Measurements from ENCODE around the gene WWC1. TPM values are rescaled to one million over a fixed set of nuclear protein-coding genes. Genes with fewer than 3 reads are reported as not detected.
A peak's percentile ranks its signal among the peaks of the same experiment; 100 is the strongest.

Gene WWC1
- polyA plus RNA-seq, 4 donors: 22.8 to 65.1 (median 37.9) TPM

DNA sequence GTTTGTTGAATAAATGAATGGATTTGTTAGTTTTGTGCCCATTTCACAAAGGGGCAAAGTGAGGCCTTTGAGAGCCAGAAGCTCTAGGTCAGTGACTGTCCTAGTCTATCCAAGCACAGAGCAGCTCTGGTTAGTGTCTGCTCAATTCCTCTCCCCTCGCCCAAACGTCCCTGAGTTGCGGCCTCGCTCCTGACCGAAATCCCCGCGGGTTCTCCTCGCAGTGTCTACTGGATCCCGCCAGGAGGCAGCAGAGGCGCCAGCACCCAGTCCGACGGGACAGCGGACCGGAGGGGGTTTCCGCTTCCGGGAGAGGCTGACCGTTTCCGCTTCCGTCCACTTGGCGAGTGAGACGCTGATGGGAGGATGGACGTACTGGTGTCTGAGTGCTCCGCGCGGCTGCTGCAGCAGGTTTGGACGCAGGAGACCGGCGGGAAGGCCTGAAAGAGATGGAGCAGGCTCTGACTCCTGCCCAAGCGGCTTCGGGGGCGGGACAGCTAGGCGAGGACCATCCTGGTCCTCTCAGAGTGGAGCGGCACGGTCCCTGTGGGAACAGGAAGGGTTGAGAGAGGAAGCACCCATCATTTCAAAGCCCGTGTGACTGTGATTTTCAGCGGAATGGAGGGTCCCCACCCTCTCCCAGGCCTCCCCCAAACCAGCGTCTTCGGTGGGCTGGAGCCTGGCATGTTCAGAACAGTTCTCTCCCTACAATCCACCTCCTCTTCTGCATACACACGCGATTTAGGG lies 194.9 kb downstream of the WWC1 start, which contains the start of gene RARS1:
RARS1 (plus strand) TSS at position 336 of the 744 bp plus-strand sequence; CDS start at position 364, 28 bp downstream.
- WGBS, 3 donors: 0% methylated on average over 36 to 40 of the region's 40 CpGs
- Histone ChIP-seq H3K27ac (ENCODE audit: low read depth in 1 of 3, low read length in 2 of 3) (peak within 1 kb of the TSS; percentile 68 to 84 (median 81)), H3K9me3 (ENCODE audit: control insufficient read depth in 2 of 2, insufficient read depth in 1 of 2, low read depth in 1 of 2, low read length in 1 of 2) (no peaks in the 10 kb centered on the region), H3K36me3 (ENCODE audit: control insufficient read depth in 3 of 3, insufficient read depth in 2 of 3, low read depth in 1 of 3, low read length in 3 of 3) (peaks cover 6 to 21% (median 16%) of the 10 kb centered on the region in 3 donors), H3K4me3 (ENCODE audit: low read depth in 1 of 3, low read length in 3 of 3) (peak within 1 kb of the TSS; percentile 85 to 95 (median 90)), H3K4me1 (ENCODE audit: control insufficient read depth in 3 of 3, insufficient read depth in 2 of 3, low read depth in 1 of 3, low read length in 2 of 3) (peaks cover 5 to 20% (median 5%) of the 10 kb centered on the region in 3 donors), H3K27me3 (ENCODE audit: control insufficient read depth in 3 of 3, insufficient read depth in 3 of 3, low read length in 3 of 3) (no peaks in the 10 kb centered on the region)
- no peak for FAIRE-seq
- DNase-seq: peak; percentile 92 to 95

DNA sequence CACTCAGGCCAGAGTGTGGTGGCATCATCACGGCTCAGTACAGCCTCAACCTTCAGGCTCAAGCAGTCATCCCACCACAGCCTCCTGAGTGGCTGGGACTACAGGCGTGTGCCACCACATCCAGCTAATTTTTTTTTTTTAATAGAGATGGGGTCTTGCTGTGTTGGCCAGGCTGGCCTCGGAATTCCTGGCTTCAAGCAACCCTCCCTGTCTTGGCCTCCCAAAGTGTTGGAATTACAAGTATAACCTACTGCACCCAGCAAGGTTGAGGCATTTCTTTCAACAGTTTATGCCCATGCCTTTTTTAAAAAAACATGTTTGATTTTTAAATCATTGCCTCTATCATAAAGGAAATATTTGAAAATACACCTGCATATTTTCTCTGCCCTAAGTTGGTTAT lies 197.6 kb downstream of the WWC1 start:
- FAIRE-seq: no peak

DNA sequence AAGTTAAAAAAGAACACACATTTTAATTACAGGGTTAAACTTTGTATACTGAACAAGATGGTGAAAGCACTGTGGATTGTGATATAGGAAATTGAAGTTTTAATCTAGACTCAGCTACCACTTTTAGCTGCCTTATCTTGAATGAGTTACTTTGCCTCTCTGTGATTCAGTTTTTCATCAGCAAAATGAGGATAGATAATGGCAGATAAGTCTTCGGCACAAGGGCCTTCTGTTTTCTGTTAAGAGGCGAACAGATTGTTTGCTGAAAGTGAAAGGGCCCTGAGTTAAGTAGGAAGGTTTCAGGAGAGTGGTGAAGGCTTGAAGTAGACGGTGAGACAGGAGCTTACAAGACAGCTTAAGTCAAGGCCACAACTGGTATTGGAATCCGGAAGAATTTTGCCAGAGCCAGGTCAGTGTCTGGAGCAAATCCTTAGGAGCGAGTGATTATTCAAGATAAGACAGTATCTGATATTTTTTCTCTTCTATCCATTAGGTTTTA lies 202.7 kb downstream of the WWC1 start:
- no peak overlapping the region for H3K4me3 ChIP-seq (ENCODE audit: low read depth in 1 of 3, low read length in 3 of 3)
- no peaks in the 10 kb centered on the region for H3K4me1 ChIP-seq (ENCODE audit: control insufficient read depth in 3 of 3, insufficient read depth in 2 of 3, low read depth in 1 of 3, low read length in 2 of 3)
- no peaks in the 10 kb centered on the region for H3K27me3 ChIP-seq (ENCODE audit: control insufficient read depth in 3 of 3, insufficient read depth in 3 of 3, low read length in 3 of 3)
- H3K9me3 ChIP-seq (ENCODE audit: control insufficient read depth in 2 of 2, insufficient read depth in 1 of 2, low read depth in 1 of 2, low read length in 1 of 2): no peaks in the 10 kb centered on the region
- no peak for FAIRE-seq
- WGBS, 3 donors: 91 to 92% (median 91%) methylated on average over 5 of the region's 5 CpGs
- no peak for DNase-seq
- peaks cover 11 to 42% (median 40%) of the 10 kb centered on the region in 3 donors for H3K36me3 ChIP-seq (ENCODE audit: control insufficient read depth in 3 of 3, insufficient read depth in 2 of 3, low read depth in 1 of 3, low read length in 3 of 3)
- no peak overlapping the region for H3K27ac ChIP-seq (ENCODE audit: low read depth in 1 of 3, low read length in 2 of 3)

More for the DNA sequence above, 197.6 kb downstream of the WWC1 start:
- H3K36me3 ChIP-seq (ENCODE audit: control insufficient read depth in 3 of 3, insufficient read depth in 2 of 3, low read depth in 1 of 3, low read length in 3 of 3): peaks cover 6 to 31% (median 25%) of the 10 kb centered on the region in 3 donors
- H3K27ac ChIP-seq (ENCODE audit: low read depth in 1 of 3, low read length in 2 of 3): no peak overlapping the region
- peaks cover 2 to 10% (median 5%) of the 10 kb centered on the region in 3 donors for H3K4me1 ChIP-seq (ENCODE audit: control insufficient read depth in 3 of 3, insufficient read depth in 2 of 3, low read depth in 1 of 3, low read length in 2 of 3)
- no peaks in the 10 kb centered on the region for H3K9me3 ChIP-seq (ENCODE audit: control insufficient read depth in 2 of 2, insufficient read depth in 1 of 2, low read depth in 1 of 2, low read length in 1 of 2)
- 93 to 97% (median 95%) methylated on average over 3 of the region's 3 CpGs for WGBS, 3 donors
- no peaks in the 10 kb centered on the region for H3K27me3 ChIP-seq (ENCODE audit: control insufficient read depth in 3 of 3, insufficient read depth in 3 of 3, low read length in 3 of 3)
- DNase-seq: no peak
- no peak overlapping the region for H3K4me3 ChIP-seq (ENCODE audit: low read depth in 1 of 3, low read length in 3 of 3)

DNA sequence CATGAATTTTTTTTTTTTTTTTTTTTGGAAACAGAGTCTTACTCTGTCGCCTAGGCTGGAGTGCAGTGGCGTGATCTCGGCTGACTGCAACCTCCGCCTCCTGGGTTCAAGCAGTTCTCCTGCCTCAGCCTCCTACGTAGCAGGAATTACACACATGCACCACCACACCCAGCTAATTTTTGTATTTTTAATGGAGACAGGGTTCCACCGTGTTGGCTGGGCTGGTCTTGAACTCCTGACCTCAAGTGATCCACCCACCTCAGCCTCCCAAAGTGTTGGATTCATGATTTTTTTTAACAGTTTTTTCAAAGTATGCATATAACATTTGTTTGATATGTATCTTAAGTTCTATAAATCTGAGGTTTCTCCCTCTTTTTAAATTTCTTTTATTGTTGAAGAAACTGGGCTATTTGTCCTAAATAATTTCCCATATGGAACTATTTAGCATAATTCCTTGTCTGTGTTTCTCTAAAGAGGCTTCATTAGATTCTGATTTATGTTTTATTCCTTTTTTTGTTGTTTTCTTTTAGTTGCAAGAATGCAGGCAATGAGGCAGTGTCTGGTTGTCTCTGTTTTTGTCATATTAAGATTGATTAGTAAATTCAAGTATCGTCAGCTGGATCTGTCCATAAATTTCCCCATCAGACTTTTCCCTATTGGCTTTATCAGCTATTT lies 211.3 kb downstream of the WWC1 start:
- 84 to 94% (median 88%) methylated on average over 7 of the region's 7 CpGs for WGBS, 3 donors
- Histone ChIP-seq H3K4me3 (ENCODE audit: low read depth in 1 of 3, low read length in 3 of 3) (no peak overlapping the region), H3K4me1 (ENCODE audit: control insufficient read depth in 3 of 3, insufficient read depth in 2 of 3, low read depth in 1 of 3, low read length in 2 of 3) (no peaks in the 10 kb centered on the region), H3K27ac (ENCODE audit: low read depth in 1 of 3, low read length in 2 of 3) (no peak overlapping the region), H3K9me3 (ENCODE audit: control insufficient read depth in 2 of 2, insufficient read depth in 1 of 2, low read depth in 1 of 2, low read length in 1 of 2) (no peaks in the 10 kb centered on the region), H3K36me3 (ENCODE audit: control insufficient read depth in 3 of 3, insufficient read depth in 2 of 3, low read depth in 1 of 3, low read length in 3 of 3) (peaks cover 11 to 39% (median 15%) of the 10 kb centered on the region in 3 donors), H3K27me3 (ENCODE audit: control insufficient read depth in 3 of 3, insufficient read depth in 3 of 3, low read length in 3 of 3) (no peaks in the 10 kb centered on the region)
- DNase-seq: no peak
- no peak for FAIRE-seq

DNA sequence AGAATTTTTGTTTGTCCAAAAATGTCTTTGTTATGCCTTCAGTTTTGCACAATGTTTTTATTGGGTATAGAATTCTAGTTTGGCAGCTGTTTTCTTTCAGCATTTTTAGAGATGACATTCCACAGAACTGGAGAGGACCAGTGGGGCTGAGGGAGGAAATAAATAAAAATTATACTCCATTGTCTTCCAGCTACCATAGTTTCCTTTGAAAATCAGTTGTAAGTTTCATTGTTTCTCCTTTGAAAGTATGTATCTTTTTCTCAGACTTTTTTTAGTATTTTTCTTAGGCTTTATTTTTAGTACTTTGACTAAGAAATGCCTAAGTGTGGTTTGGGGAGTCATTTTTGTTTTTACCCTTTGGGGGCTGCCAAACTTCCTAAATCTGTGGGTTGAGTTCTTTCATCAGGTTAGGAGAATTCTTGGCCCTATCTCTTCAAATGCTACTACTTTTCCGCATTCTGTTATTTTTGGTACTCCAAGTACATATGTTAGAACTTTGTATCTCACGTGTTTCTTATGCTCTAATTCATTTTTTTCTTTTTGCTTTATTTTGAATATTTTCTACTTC lies 222.5 kb downstream of the WWC1 start:
- Histone ChIP-seq H3K27me3 (ENCODE audit: control insufficient read depth in 3 of 3, insufficient read depth in 3 of 3, low read length in 3 of 3) (no peaks in the 10 kb centered on the region), H3K4me3 (ENCODE audit: low read depth in 1 of 3, low read length in 3 of 3) (no peak overlapping the region), H3K36me3 (ENCODE audit: control insufficient read depth in 3 of 3, insufficient read depth in 2 of 3, low read depth in 1 of 3, low read length in 3 of 3) (peaks cover 30 to 55% (median 34%) of the 10 kb centered on the region in 3 donors), H3K27ac (ENCODE audit: low read depth in 1 of 3, low read length in 2 of 3) (no peak overlapping the region), H3K9me3 (ENCODE audit: control insufficient read depth in 2 of 2, insufficient read depth in 1 of 2, low read depth in 1 of 2, low read length in 1 of 2) (peaks cover 0 to 13% of the 10 kb centered on the region in 2 donors), H3K4me1 (ENCODE audit: control insufficient read depth in 3 of 3, insufficient read depth in 2 of 3, low read depth in 1 of 3, low read length in 2 of 3) (no peaks in the 10 kb centered on the region)
- WGBS, 3 donors: 97 to 100% (median 99%) methylated on average over 2 of the region's 2 CpGs
- FAIRE-seq: no peak
- DNase-seq: no peak

Other genes starting within 250 kb of the WWC1 start
- gene RARS1, start 194.8 kb downstream of the WWC1 start, polyA plus RNA-seq: 100 to 1,000 TPM in 1 of 4 donors, 10 to 100 TPM in 3; 54.8 to 123 (median 68.8) TPM
- 1 to 10 TPM in 3 of 4 donors, under 1 TPM in 1; 0.45 to 1.9 (median 1.5) TPM for gene FBLL1, start 237.7 kb downstream of the WWC1 start, polyA plus RNA-seq

All from small intestine (tissue), 7 donors.